SK-N-SH treated with all-trans-retinoic acid at 6 μM for 48 hours (cell line): ENCODE data around the gene TBC1D3H.
"Not testable (repeated sequence)": the region's sequence is repeated elsewhere in the genome, so short reads cannot be mapped to it uniquely, and the experiment has no call there.

ENCODE experiments used
- BACH2 ChIP-seq: fragments of 250-450 bp; sonication (Bioruptor Pico); IDR thresholded peaks from 2 replicates; pipeline ENCODE4 v1.9.0; 2021; ENCODE audit warnings: mild to moderate bottlenecking, borderline replicate concordance
- CREB5 ChIP-seq: fragments of 250-450 bp; sonication (Bioruptor Pico); IDR thresholded peaks from 2 replicates; pipeline ENCODE4 v1.5.1; 2020; ENCODE audit warnings: low read depth, mild to moderate bottlenecking, moderate library complexity
- ESRRG ChIP-seq: fragments of 250-450 bp; sonication (Bioruptor Pico); IDR thresholded peaks from 2 replicates; pipeline ENCODE4 v1.6.1; 2021; ENCODE audit warnings: mild to moderate bottlenecking
- OSR1 ChIP-seq: fragments of 250-450 bp; sonication (Bioruptor Pico); IDR thresholded peaks from 2 replicates; pipeline ENCODE4 v1.8.0; 2022; ENCODE audit warnings: moderate library complexity, mild to moderate bottlenecking, inconsistent platforms
- PATZ1 ChIP-seq: fragments of 250-450 bp; sonication (Bioruptor Pico); IDR thresholded peaks from 2 replicates; pipeline ENCODE4 v1.8.0; 2020; ENCODE audit warnings: mild to moderate bottlenecking, moderate library complexity, borderline replicate concordance
- POU6F1 ChIP-seq: fragments of 250-450 bp; sonication (Bioruptor Pico); IDR thresholded peaks from 2 replicates; pipeline ENCODE4 v1.8.0; 2021; ENCODE audit warnings: low read depth, mild to moderate bottlenecking, moderate library complexity, borderline replicate concordance
- RARB ChIP-seq: fragments of 250-450 bp; sonication (Bioruptor Pico); IDR thresholded peaks from 2 replicates; pipeline ENCODE4 v1.8.0; 2021; ENCODE audit warnings: mild to moderate bottlenecking, moderate library complexity
- ZFP3 ChIP-seq: fragments of 250-450 bp; sonication (Bioruptor Pico); IDR thresholded peaks from 2 replicates; pipeline ENCODE4 v1.5.0; 2020; ENCODE audit warnings: mild to moderate bottlenecking, moderate library complexity
- ZFP30 ChIP-seq: fragments of 450-650 bp; formaldehyde crosslinking; IDR thresholded peaks from 2 replicates; pipeline ENCODE4 v1.5.0; 2022; ENCODE audit warnings: mild to moderate bottlenecking, moderate library complexity
- ZNF70 ChIP-seq: fragments of 450-650 bp; formaldehyde crosslinking; IDR thresholded peaks from 2 replicates; pipeline ENCODE4 v1.5.0; 2020; ENCODE audit warnings: mild to moderate bottlenecking, moderate library complexity

GRCh38 chr17:36388385-36389245, at the start of gene TBC1D3H:
- TF ChIP-seq POU6F1; RARB (CRISPR knock-in tag); ZFP3 (CRISPR knock-in tag); BACH2 (CRISPR knock-in tag); PATZ1 (CRISPR knock-in tag); CREB5 (CRISPR knock-in tag); OSR1 (CRISPR knock-in tag); ZNF70; ESRRG (CRISPR knock-in tag); ZFP30: not testable (repeated sequence)
